Heart left ventricle (tissue), 16 donors: ENCODE data around the gene FXYD1. TPM values are rescaled to one million over a fixed set of nuclear protein-coding genes. Genes with fewer than 3 reads are reported as not detected.

Experiments
- ATAC-seq, 4 donors: fragments of 200-7000 bp; cut with Tn5 transposase; one replicate each; pipeline ENCODE4 v1.9.1; 2020 to 2022; ENCODE audit warnings: moderate library complexity in 4 of 4, mild to moderate bottlenecking in 3 of 4, moderate number of reproducible peaks in 1 of 4
- DNase-seq, 5 donors: peaks; one replicate each; pipeline ENCODE4 v3.0.0-alpha.2; 2020
- H3K27ac ChIP-seq, 12 donors: fragments of 200-600 bp; sonication (generic) in 4 of 12; one replicate each; pipeline versions ENCODE4 v1.5.0 to v1.8.0; 2016 to 2022; ENCODE audit warnings: mild to moderate bottlenecking in 2 of 12
- H3K27me3 ChIP-seq, 9 donors: fragments of 200-600 bp; sonication (generic) in 2 of 9; one replicate each; pipeline versions ENCODE4 v1.5.1 to v1.8.0; 2016 to 2022; ENCODE audit warnings: mild to moderate bottlenecking in 3 of 9
- H3K36me3 ChIP-seq, 9 donors: fragments of 200-600 bp; sonication (generic) in 2 of 9; one replicate each; pipeline versions ENCODE4 v1.5.0 to v1.8.0; 2018 to 2022; ENCODE audit warnings: mild to moderate bottlenecking in 2 of 9
- H3K4me1 ChIP-seq, 12 donors: fragments of 200-600 bp; sonication (generic) in 4 of 12; one replicate each; pipeline versions ENCODE4 v1.5.0 to v1.8.0; 2016 to 2022; ENCODE audit warnings: mild to moderate bottlenecking in 3 of 12
- H3K4me3 ChIP-seq, 12 donors: fragments of 200-600 bp; sonication (generic) in 4 of 12; one replicate each; pipeline versions ENCODE4 v1.5.0 to v1.8.0; 2017 to 2022; ENCODE audit warnings: mild to moderate bottlenecking in 9 of 12, moderate library complexity in 4 of 12
- H3K9me3 ChIP-seq, 12 donors: fragments of 200-600 bp; sonication (generic) in 4 of 12; one replicate each; pipeline versions ENCODE4 v1.5.0 to v1.8.0; 2016 to 2022; ENCODE audit warnings: mild to moderate bottlenecking in 1 of 12
- POLR2A ChIP-seq, 2 donors: fragments of 450-650 bp; IDR thresholded peaks; one replicate each; pipeline ENCODE4 v1.6.1; 2017; ENCODE audit warnings: antibody characterized with exemption in 2 of 2, mild to moderate bottlenecking in 2 of 2, moderate library complexity in 2 of 2
- WGBS, 4 donors: extraction: QIAGEN DNeasy Blood & Tissue Kit in 2 of 4; methylation state at CpG; one replicate each; pipeline versions ENCODE4 v1.1.5 to v1.1.7; 2013 to 2018; 5-methylcytosine and 5-hydroxymethylcytosine counted together
- intact Hi-C, 10 donors: fragments of 100-400 bp; cut with DNase I; formaldehyde crosslinking; loops; one replicate each; pipeline versions ENCODE4 v1.11.1 to v1.14.2; 2022
- polyA plus RNA-seq, 2 donors: library from polyadenylated mRNA; stranded (reverse); fragments of 200-250 nt; gene quantifications; one replicate each; pipeline ENCODE4 v1.2.3, GENCODE V29; 2013
- total RNA-seq, 9 donors: library from RNA; depleted of rRNA in 2 of 9; stranded (reverse); fragments of >200 nt in 2 of 9; fragmentation: NEBNext Ultra II Directional in 3 of 9; extraction: Animal tissue kit (Norgen Biotek cat#: 25700) in 3 of 9; gene quantifications; one replicate each; pipeline versions ENCODE4 v1.1.0 to v1.2.4, GENCODE V29; 2016 to 2023
- TF ChIP-seq, protein P1 (sequence below), 12 donors: fragments of 200-600 bp; sonication (generic) in 4 of 12; IDR thresholded peaks; one replicate each; pipeline versions ENCODE4 v1.5.0 to v1.8.0; 2018 to 2022; ENCODE audit warnings: antibody characterized with exemption in 12 of 12, mild to moderate bottlenecking in 5 of 12
- donor health status: ischemic (EF 13 %, LVEDD 7.1; RV severe dilation, severe dysfunction).
- donor health status: healthy with polysubstance abuse.
- donor health status: DM: no; HTN: yes; CAD: no.
- donor health status: DM: no; HTN: no; CAD: no.
- donor health status: ischemic (EF 25% LVEDD 6.9; RV normal size, moderate dysfunction).
- donor health status: ischemic (EF 25% LVEDD 5.7; RV mildly dilated, moderate dysfunction).
- donor health status: healthy.
- donor health status: DM: yes; HTN: yes; CAD: no.
- donor health status: ischemic (EF 35%, LVEDD 5.7; RV mildly dilated, moderate dysfunction).
- donor health status: nonischemic (EF 11% LVEDD 7.7; RV severe dilation, severe dysfunction).
- donor health status: DM: yes; HTN: yes; CAD: no.
- donor health status: PGD.
- donor health status: ischemic (EF 29% LVEDD 5.4; RV normal size, mild dysfunction).
- donor health status: nonischemic (EF 23%, LVEDD 6.1; RV moderate dilation, normal function).

The FXYD1 gene
- total and polyA plus RNA-seq, 11 donors, result 129 to 631 (median 412) TPM

GRCh38 chr19:35134601-35135242 lies 3.9 kb upstream of the FXYD1 start, which contains the start of gene LGI4:
LGI4 (minus strand) TSS chr19:35135059; CDS start chr19:35134680, 379 bp downstream.
- no peak for ATAC-seq
- Histone ChIP-seq H3K4me1 (peaks cover 0 to 43% (median 20%) of the 10 kb centered on the region in 12 donors), H3K36me3 (no peaks in the 10 kb centered on the region), H3K27ac (peak within 1 kb of the TSS; percentile 4 to 76 (median 66)), H3K4me3 (peak within 1 kb of the TSS in 10 of 12 donors; percentile 13 to 53 (median 41)), H3K27me3 (peaks cover 0 to 4% (median 0%) of the 10 kb centered on the region in 9 donors), H3K9me3 (no peaks in the 10 kb centered on the region)
- WGBS, 4 donors, result 40 to 60% (median 53%) methylated on average over 14 to 15 of the region's 15 CpGs
- intact Hi-C loops, result loop anchor here (1.0 to 10.0 kb wide), 8 partner anchors 20 to 162 kb away; partner anchors contain the start of genes FXYD3 (in 2 of the 10) and HPN (in 1 of the 10)
- DNase-seq, result no peak
- TF ChIP-seq, protein P1, sequence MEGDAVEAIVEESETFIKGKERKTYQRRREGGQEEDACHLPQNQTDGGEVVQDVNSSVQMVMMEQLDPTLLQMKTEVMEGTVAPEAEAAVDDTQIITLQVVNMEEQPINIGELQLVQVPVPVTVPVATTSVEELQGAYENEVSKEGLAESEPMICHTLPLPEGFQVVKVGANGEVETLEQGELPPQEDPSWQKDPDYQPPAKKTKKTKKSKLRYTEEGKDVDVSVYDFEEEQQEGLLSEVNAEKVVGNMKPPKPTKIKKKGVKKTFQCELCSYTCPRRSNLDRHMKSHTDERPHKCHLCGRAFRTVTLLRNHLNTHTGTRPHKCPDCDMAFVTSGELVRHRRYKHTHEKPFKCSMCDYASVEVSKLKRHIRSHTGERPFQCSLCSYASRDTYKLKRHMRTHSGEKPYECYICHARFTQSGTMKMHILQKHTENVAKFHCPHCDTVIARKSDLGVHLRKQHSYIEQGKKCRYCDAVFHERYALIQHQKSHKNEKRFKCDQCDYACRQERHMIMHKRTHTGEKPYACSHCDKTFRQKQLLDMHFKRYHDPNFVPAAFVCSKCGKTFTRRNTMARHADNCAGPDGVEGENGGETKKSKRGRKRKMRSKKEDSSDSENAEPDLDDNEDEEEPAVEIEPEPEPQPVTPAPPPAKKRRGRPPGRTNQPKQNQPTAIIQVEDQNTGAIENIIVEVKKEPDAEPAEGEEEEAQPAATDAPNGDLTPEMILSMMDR (IDR thresholded peaks at IDR 0.05), result no peak
- TF ChIP-seq POLR2A (IDR thresholded peaks at IDR 0.05), result no peak

DNA sequence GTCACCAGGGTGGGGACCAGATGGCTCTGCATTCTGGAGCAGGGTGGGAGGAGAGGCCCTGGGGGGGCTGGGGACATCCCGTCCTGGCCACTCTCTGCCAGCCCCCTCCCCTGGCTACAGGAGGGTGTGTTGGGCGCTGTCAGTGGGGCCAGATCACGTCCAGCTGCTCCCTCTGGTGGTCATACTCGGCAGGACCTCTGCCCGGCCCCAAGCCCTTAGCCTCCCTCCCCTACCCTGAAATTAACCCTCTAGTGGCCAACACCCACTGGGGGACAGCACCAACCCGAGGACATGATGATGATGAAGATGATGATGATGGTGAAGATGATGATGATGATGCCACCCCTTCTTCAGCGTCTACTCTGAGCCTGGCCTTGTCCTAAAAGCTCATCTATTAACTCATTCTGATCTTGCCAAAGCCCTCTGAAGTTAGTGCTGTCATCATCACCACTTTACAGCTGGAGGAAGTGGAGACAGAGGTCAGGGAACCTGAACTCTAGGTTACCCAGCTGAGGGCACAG lies 3.2 kb upstream of the FXYD1 start:
- DNase-seq (peak; percentile 78 to 87 (median 82)), ATAC-seq (peak; percentile 32 to 56 (median 54))
- Histone ChIP-seq H3K9me3 (no peaks in the 10 kb centered on the region), H3K27me3 (peaks cover 0 to 8% (median 0%) of the 10 kb centered on the region in 9 donors), H3K4me3 (peak overlapping the region in 9 of 12 donors; percentile 28 to 53 (median 43)), H3K4me1 (peaks cover 0 to 50% (median 27%) of the 10 kb centered on the region in 12 donors), H3K36me3 (no peaks in the 10 kb centered on the region), H3K27ac (peak overlapping the region in 10 of 12 donors; percentile 54 to 76 (median 68))
- WGBS, 4 donors, result 0 to 1% (median 0%) methylated on average over 6 to 7 of the region's 7 CpGs
- intact Hi-C loops, result loop anchor here in 9 of 10 donors (1.0 to 10.0 kb wide), 8 partner anchors 21 to 163 kb away; partner anchors contain the start of genes FXYD3 (in 2 of the 9) and HPN (in 1 of the 9)
- no peak for TF ChIP-seq POLR2A (IDR thresholded peaks at IDR 0.05)
- TF ChIP-seq, protein P1 (IDR thresholded peaks at IDR 0.05), result peak; percentile 86 to 97 (median 90)

- Histone ChIP-seq H3K27me3 (peaks cover 0 to 8% (median 0%) of the 10 kb centered on the region in 9 donors), H3K9me3 (no peaks in the 10 kb centered on the region), H3K4me3 (no peak overlapping the region), H3K4me1 (peaks cover 0 to 55% (median 27%) of the 10 kb centered on the region in 12 donors), H3K36me3 (no peaks in the 10 kb centered on the region), H3K27ac (peak overlapping the region in 1 of 12 donors; percentile 51)
- DNase-seq (no peak), ATAC-seq (no peak)
- TF ChIP-seq, protein P1 (IDR thresholded peaks at IDR 0.05), result no peak
- no peak for TF ChIP-seq POLR2A (IDR thresholded peaks at IDR 0.05)
- WGBS, 4 donors, result 76 to 80% (median 79%) methylated on average over 5 to 11 of the region's 11 CpGs
- intact Hi-C loops, result loop anchor here in 9 of 10 donors (2.0 to 10.0 kb wide), 6 partner anchors 21 to 164 kb away; partner anchors contain the start of genes FXYD3 (in 1 of the 9) and HPN (in 1 of the 9)
These were observed 2.4 kb upstream of the FXYD1 start for GRCh38 chr19:35136231-35136630.
